SK-N-SH (cell line): ENCODE measurements around the gene PSMB1. TPM values are rescaled to one million over a fixed set of nuclear protein-coding genes. Genes with fewer than 3 reads are reported as not detected.
"Not testable (repeated sequence)": the region's sequence is repeated elsewhere in the genome, so short reads cannot be mapped to it uniquely, and the experiment has no call there.

ENCODE experiments used
- CTCF ChIA-PET: fragments of 300-600, 350-600 bp; formaldehyde crosslinking; extraction: SDS; loops from one replicate; lab custom pipeline; 2021; lab: Yijun Ruan, JAX
- POLR2A ChIA-PET: fragments of 350-600 bp; sonication (Branson Sonifier 250); formaldehyde crosslinking; extraction: SDS; loops from one replicate; lab custom pipeline; 2020; ENCODE audit warnings: antibody characterized with exemption, inconsistent platforms; lab: Yijun Ruan, JAX
- DNase-seq: peaks from one replicate; pipeline ENCODE4 v3.0.0; 2012
- H2AFZ ChIP-seq: fragments of 200-600 bp; sonication (generic); 2 replicates; pipeline ENCODE4 v1.8.1; 2016; ENCODE audit warnings: antibody characterized with exemption, mild to moderate bottlenecking, low read depth
- H3F3A ChIP-seq: fragments of 200-600 bp; sonication (generic); replicated peaks from 2 replicates; pipeline ENCODE3; 2016; ENCODE audit warnings: antibody characterized with exemption, mild to moderate bottlenecking; ENCODE audit not compliant: insufficient read depth
- H3K27ac ChIP-seq, 2 experiments: fragments of 200-500 bp in 1 of 2; fragments of 200-600 bp in 1 of 2; sonication (Bioruptor generic) in 1 of 2; sonication (generic), shearing (Covaris generic) in 1 of 2; 2 replicates each; pipeline versions ENCODE4 v1.5.1 to v1.6.1; 2014 to 2016; ENCODE audit warnings: low read depth in 2 of 2, inconsistent platforms in 1 of 2, low read length in 1 of 2, mild to moderate bottlenecking in 1 of 2, mixed read lengths in 1 of 2
- H3K27me3 ChIP-seq: fragments of 200-600 bp; sonication (generic), shearing (Covaris generic); 2 replicates; pipeline ENCODE4 v1.6.1; 2016; ENCODE audit warnings: mixed run types; ENCODE audit not compliant: insufficient read depth
- H3K36me3 ChIP-seq, 2 experiments: fragments of 200-500 bp in 1 of 2; fragments of 200-600 bp in 1 of 2; sonication (Bioruptor generic) in 1 of 2; sonication (generic) in 1 of 2; replicated peaks in 1 of 2; 2 replicates each; pipeline versions ENCODE3 to v1.5.1; 2014 to 2016; ENCODE audit warnings: low read length in 1 of 2, mild to moderate bottlenecking in 1 of 2; ENCODE audit not compliant: insufficient read depth in 2 of 2, control insufficient read depth in 1 of 2
- H3K4me1 ChIP-seq, 2 experiments: fragments of 200-500 bp in 1 of 2; fragments of 200-600 bp in 1 of 2; sonication (Bioruptor generic) in 1 of 2; sonication (generic), shearing (Covaris generic) in 1 of 2; 2 replicates each; pipeline versions ENCODE4 v1.5.1 to v1.6.1; 2014 to 2016; ENCODE audit warnings: low read depth in 1 of 2, low read length in 1 of 2, mixed run types in 1 of 2; ENCODE audit not compliant: insufficient read depth in 2 of 2, control insufficient read depth in 1 of 2
- H3K4me2 ChIP-seq: fragments of 200-600 bp; sonication (generic), shearing (Covaris generic); 2 replicates; pipeline ENCODE4 v1.6.1; 2017; ENCODE audit warnings: mixed run types
- H3K4me3 ChIP-seq, 2 experiments: fragments of 200-500 bp in 1 of 2; fragments of 200-600 bp in 1 of 2; sonication (Bioruptor generic) in 1 of 2; sonication (generic), shearing (Covaris generic) in 1 of 2; 2 replicates each; pipeline versions ENCODE4 v1.5.1 to v1.8.1; 2014 to 2016; ENCODE audit warnings: low read depth in 2 of 2, inconsistent platforms in 1 of 2, low read length in 1 of 2, mild to moderate bottlenecking in 1 of 2, mixed read lengths in 1 of 2, moderate library complexity in 1 of 2
- H3K79me2 ChIP-seq: fragments of 200-600 bp; sonication (generic); 2 replicates; pipeline ENCODE4 v1.8.1; 2017; ENCODE audit warnings: mild to moderate bottlenecking; ENCODE audit not compliant: insufficient read depth
- H3K9ac ChIP-seq: fragments of 200-600 bp; sonication (generic); 2 replicates; pipeline ENCODE4 v1.6.1; 2017; ENCODE audit warnings: mixed run types
- H3K9me2 ChIP-seq: fragments of 200-600 bp; sonication (generic); 2 replicates; pipeline ENCODE4 v1.6.1; 2017; ENCODE audit warnings: mixed run types
- H3K9me3 ChIP-seq: fragments of 200-600 bp; sonication (generic); 2 replicates; pipeline ENCODE4 v1.6.1; 2017; ENCODE audit warnings: mixed run types, mild to moderate bottlenecking, moderate library complexity
- H4K20me1 ChIP-seq: fragments of 200-600 bp; sonication (generic); 2 replicates; pipeline ENCODE4 v1.6.1; 2017; ENCODE audit warnings: mild to moderate bottlenecking, mixed run types; ENCODE audit not compliant: insufficient read depth
- CHD2 ChIP-seq: fragments of 150-350 bp; IDR thresholded peaks from 2 replicates; pipeline ENCODE4 v1.6.1; 2018; ENCODE audit warnings: low read length; ENCODE audit not compliant: partially characterized antibody
- EP300 ChIP-seq, 2 experiments: IDR thresholded peaks; 2 replicates each; pipeline versions ENCODE4 v1.4.0 to v1.6.1; 2012; ENCODE audit warnings: borderline replicate concordance in 1 of 2, low read depth in 1 of 2, low read length in 1 of 2
- EZH2phosphoT487 ChIP-seq: fragments of 200-600 bp; sonication (generic); IDR thresholded peaks from 2 replicates; pipeline ENCODE4 v1.6.1; 2017; ENCODE audit warnings: low read depth, mixed run types, mild to moderate bottlenecking, antibody characterized with exemption, moderate library complexity, borderline replicate concordance
- FOXJ3 ChIP-seq: sonication (generic); formaldehyde crosslinking; IDR thresholded peaks from 2 replicates; pipeline ENCODE4 v1.5.1; 2020; ENCODE audit warnings: mild to moderate bottlenecking, missing genetic modification reagents
- GABPA ChIP-seq: IDR thresholded peaks from 2 replicates; pipeline ENCODE4 v1.4.0; 2012; ENCODE audit warnings: low read depth, mild to moderate bottlenecking
- GATA2 ChIP-seq: sonication (generic); formaldehyde crosslinking; IDR thresholded peaks from 2 replicates; pipeline ENCODE4 v1.5.0; 2020; ENCODE audit warnings: mild to moderate bottlenecking, missing genetic modification reagents
- JUND ChIP-seq: IDR thresholded peaks from 2 replicates; pipeline ENCODE4 v1.4.0; 2012
- MXI1 ChIP-seq: IDR thresholded peaks from 2 replicates; pipeline ENCODE4 v1.6.1; 2012; ENCODE audit warnings: mild to moderate bottlenecking, low read depth, low read length, improper control_type of control experiment
- PBX3 ChIP-seq: IDR thresholded peaks from 2 replicates; pipeline ENCODE4; 2012
- RAD21 ChIP-seq: IDR thresholded peaks from 2 replicates; pipeline ENCODE4 v1.6.1; 2012; ENCODE audit warnings: mild to moderate bottlenecking, low read length
- RCOR1 ChIP-seq: fragments of 150-350 bp; IDR thresholded peaks from 2 replicates; pipeline ENCODE4 v1.6.1; 2017; ENCODE audit warnings: antibody characterized with exemption, low read length
- RFX5 ChIP-seq: IDR thresholded peaks from 2 replicates; pipeline ENCODE4 v1.6.1; 2012; ENCODE audit warnings: mild to moderate bottlenecking, improper control_type of control experiment, low read length
- RXRA ChIP-seq: IDR thresholded peaks from 2 replicates; pipeline ENCODE4 v1.4.0; 2012; ENCODE audit warnings: low read depth, mild to moderate bottlenecking, borderline replicate concordance
- SMC3 ChIP-seq: IDR thresholded peaks from 2 replicates; pipeline ENCODE4 v1.6.1; 2012; ENCODE audit warnings: low read depth, low read length, improper control_type of control experiment
- TAF1 ChIP-seq: IDR thresholded peaks from 2 replicates; pipeline ENCODE4 v1.6.1; 2012; ENCODE audit warnings: low read depth, mild to moderate bottlenecking, low read length, moderate library complexity, borderline replicate concordance
- TCF12 ChIP-seq: IDR thresholded peaks from 2 replicates; pipeline ENCODE4 v1.4.0; 2012
- TEAD4 ChIP-seq: IDR thresholded peaks from 2 replicates; pipeline ENCODE4 v1.4.0; 2012; ENCODE audit warnings: mild to moderate bottlenecking, borderline replicate concordance; ENCODE audit not compliant: insufficient read depth
- YY1 ChIP-seq: IDR thresholded peaks from 2 replicates; pipeline ENCODE4 v1.4.0; 2012; ENCODE audit warnings: low read depth, mild to moderate bottlenecking
- WGBS: methylation state at CpG from one replicate; pipeline ENCODE4 v1.1.6; 2017; ENCODE audit warnings: low lambda C conversion rate; 5-methylcytosine and 5-hydroxymethylcytosine counted together
- polyA plus RNA-seq, 3 experiments: library from polyadenylated mRNA; depleted of rRNA; stranded (reverse); fragments of >200 nt; gene quantifications; 2 replicates each; pipeline ENCODE4 v1.2.3, GENCODE V29; 2012
- TF ChIP-seq, protein P1 (sequence below): fragments of 150-350 bp; IDR thresholded peaks from 2 replicates; pipeline ENCODE4 v1.6.1; 2017; ENCODE audit warnings: antibody characterized with exemption, low read length, low read depth, borderline replicate concordance

Gene PSMB1
- polyA plus RNA-seq, 1 of the 3 experiments (the other 2 are of a cell fraction) = 588 TPM

DNA sequence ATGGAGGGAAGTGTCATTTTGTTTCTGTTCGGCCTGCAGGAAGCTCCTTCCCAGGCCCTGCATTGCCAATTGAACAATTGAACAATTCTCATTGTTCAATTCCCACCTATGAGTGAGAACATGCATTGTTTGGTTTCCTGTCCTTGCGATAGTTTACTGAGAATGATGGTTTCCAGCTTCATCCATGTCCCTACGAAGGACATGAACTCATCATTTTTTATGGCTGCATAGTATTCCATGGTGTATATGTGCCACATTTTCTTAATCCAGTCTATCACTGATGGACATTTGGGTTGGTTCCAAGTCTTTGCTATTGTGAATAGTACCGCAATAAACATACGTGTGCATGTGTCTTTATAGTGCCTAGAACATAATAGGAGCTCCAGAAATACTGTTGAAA is 25.1 kb downstream of the PSMB1 start:
- H3K27me3 ChIP-seq, H3K36me3 ChIP-seq, DNase-seq, H3F3A ChIP-seq, H4K20me1 ChIP-seq, H3K9me3 ChIP-seq, POLR2A ChIA-PET, H3K9ac ChIP-seq, H3K4me3 ChIP-seq, H3K27ac ChIP-seq, H3K9me2 ChIP-seq, H3K4me1 ChIP-seq, H3K79me2 ChIP-seq, H2AFZ ChIP-seq, H3K4me2 ChIP-seq: not testable (repeated sequence)
- WGBS = 93% methylated on average over 5 of the region's 5 CpGs
- CTCF ChIA-PET = interaction anchor here (0.8 to 9.9 kb wide), 6 partner anchors 10 to 739 kb away, joined by 3 to 110 read pairs (median 24); no protein-coding TSS in a partner anchor

DNA sequence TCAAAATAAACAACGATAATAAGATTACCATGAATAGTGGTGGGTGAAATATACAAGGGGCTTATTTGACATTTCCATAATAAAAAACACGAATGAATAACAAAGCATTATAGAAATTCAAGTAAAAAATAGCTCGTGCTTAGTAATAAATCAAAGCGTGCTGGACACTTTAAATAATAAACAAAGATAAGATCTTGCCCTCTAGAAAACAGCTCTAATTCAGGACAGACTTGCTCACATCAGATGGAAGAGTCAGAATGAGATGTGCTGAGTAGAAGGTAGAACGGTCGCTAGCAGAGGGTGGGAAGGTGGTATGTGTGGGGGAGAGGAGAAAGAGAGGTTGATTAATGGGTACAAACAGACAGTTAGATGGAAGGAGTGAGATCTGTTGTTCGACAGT is 27.3 kb downstream of the PSMB1 start:
- Histone ChIP-seq H3K9me2 (no peaks in the 10 kb centered on the region), H2AFZ (no peak overlapping the region; the same call in 1 of the 2 replicates), H4K20me1 (no peaks in the 10 kb centered on the region), H3K36me3 (no peaks in the 10 kb centered on the region), H3K9me3 (no peaks in the 10 kb centered on the region), H3K27ac (no peak overlapping the region), H3F3A (peaks cover 3% of the 10 kb centered on the region), H3K79me2 (no peaks in the 10 kb centered on the region), H3K4me2 (no peak overlapping the region), H3K27me3 (no peaks in the 10 kb centered on the region), H3K4me1 (peaks cover 0 to 9% of the 10 kb centered on the region in 2 experiments; a peak in 1 of 4 replicates), H3K9ac (no peak overlapping the region), H3K4me3 (no peak overlapping the region)
- TF ChIP-seq GATA2 (CRISPR knock-in tag) (no peak), GABPA (no peak), TCF12 (no peak), FOXJ3 (CRISPR knock-in tag) (no peak), YY1 (no peak), JUND (no peak), RFX5 (no peak), PBX3 (no peak), MXI1 (no peak), TEAD4 (no peak)
- TF ChIP-seq, protein P1, sequence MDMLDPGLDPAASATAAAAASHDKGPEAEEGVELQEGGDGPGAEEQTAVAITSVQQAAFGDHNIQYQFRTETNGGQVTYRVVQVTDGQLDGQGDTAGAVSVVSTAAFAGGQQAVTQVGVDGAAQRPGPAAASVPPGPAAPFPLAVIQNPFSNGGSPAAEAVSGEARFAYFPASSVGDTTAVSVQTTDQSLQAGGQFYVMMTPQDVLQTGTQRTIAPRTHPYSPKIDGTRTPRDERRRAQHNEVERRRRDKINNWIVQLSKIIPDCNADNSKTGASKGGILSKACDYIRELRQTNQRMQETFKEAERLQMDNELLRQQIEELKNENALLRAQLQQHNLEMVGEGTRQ = no peak
- DNase-seq = no peak
- ChIA-PET POLR2A (no interaction called here), CTCF (interaction anchor here (1.1 to 9.9 kb wide), 3 partner anchors 9 to 736 kb away, joined by 3 to 110 read pairs (median 13); no protein-coding TSS in a partner anchor)
- 29% methylated on average over 7 of the region's 7 CpGs for WGBS

GRCh38 chr6:170524172-170524502 is 29.0 kb downstream of the PSMB1 start:
- no peak overlapping the region for H3K9ac ChIP-seq
- POLR2A ChIA-PET = no interaction called here
- CTCF ChIA-PET = interaction anchor here (0.7 to 3.6 kb wide), 6 partner anchors 528 to 734 kb away, joined by 3 to 25 read pairs (median 4); no protein-coding TSS in a partner anchor
- no peak for TF ChIP-seq YY1
- TF ChIP-seq TCF12 = no peak
- no peak for TF ChIP-seq RAD21
- no peak for TF ChIP-seq TEAD4
- TF ChIP-seq GABPA = no peak
- TF ChIP-seq EZH2phosphoT487 = no peak
- no peak for TF ChIP-seq TAF1
- TF ChIP-seq RXRA = no peak
- TF ChIP-seq CHD2 = no peak
- TF ChIP-seq SMC3 = no peak
- TF ChIP-seq GATA2 (CRISPR knock-in tag) = no peak
- TF ChIP-seq RFX5 = no peak
- TF ChIP-seq EP300 (IDR thresholded peaks at IDR 0.05; ENCODE audit: borderline replicate concordance in 1 of 2, low read depth in 1 of 2, low read length in 1 of 2) = no peak
- TF ChIP-seq MXI1 = no peak
- TF ChIP-seq RCOR1 = no peak

More at GRCh38 chr6:170524172-170524502, 29.0 kb downstream of the PSMB1 start:
- 69% methylated on average over 4 of the region's 5 CpGs for WGBS
- DNase-seq = no peak
- no peaks in the 10 kb centered on the region for H3K9me2 ChIP-seq
- H3K79me2 ChIP-seq = no peaks in the 10 kb centered on the region
- H3K4me1 ChIP-seq = peaks cover 0 to 9% of the 10 kb centered on the region in 2 experiments; a peak in 1 of 4 replicates
- no peak overlapping the region for H2AFZ ChIP-seq
- no peaks in the 10 kb centered on the region for H3F3A ChIP-seq
- H3K27ac ChIP-seq = no peak overlapping the region
- no peaks in the 10 kb centered on the region for H4K20me1 ChIP-seq
- no peaks in the 10 kb centered on the region for H3K36me3 ChIP-seq
- no peak overlapping the region for H3K4me2 ChIP-seq
- no peaks in the 10 kb centered on the region for H3K27me3 ChIP-seq
- H3K4me3 ChIP-seq = no peak overlapping the region
- H3K9me3 ChIP-seq = no peaks in the 10 kb centered on the region
